RKO (cell line): ENCODE measurements around the gene MON1B.

Source experiments
- DNase-seq: peaks from one replicate; pipeline ENCODE4 v3.0.0-alpha.2; 2016; ENCODE audit warnings: low spot score

MON1B gene

DNA sequence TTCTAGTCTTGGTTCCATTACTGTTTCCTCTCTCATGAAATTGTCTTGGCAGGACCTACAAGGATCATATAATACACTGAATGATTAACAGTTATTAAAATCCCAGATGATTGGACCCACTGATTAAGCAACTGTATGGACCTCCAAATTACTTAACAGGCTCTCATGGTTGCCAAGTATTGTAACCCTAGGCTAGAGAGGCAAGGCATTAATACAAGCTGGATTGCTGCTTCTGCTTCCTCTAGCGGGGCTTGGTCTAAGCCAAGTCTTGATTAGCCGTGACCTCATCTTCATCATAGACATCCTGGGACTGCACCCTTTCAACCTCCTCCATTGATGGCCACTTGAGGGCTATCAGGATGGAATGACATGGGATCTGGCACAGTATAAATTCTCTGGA is 55.2 kb downstream of the MON1B start:
- no peak for DNase-seq

DNA sequence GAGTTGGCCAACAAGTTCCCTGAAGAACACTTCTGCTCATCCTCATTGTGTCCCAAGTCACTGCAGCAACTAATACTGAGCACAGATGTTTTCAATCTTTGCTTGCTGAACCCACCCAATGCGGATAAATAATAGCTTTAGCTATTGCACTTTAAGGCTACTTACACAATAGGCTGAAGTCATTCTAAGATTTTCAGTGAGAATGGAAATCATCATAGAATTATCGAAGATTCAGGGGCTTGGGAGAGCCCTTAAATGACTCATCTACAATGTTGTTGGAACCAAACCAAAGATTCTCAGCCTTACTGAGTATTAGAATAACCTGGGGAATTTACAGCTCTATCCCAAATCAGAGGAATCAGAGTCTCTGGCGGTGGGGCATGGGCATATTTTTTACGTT is 59.4 kb downstream of the MON1B start:
- no peak for DNase-seq
